Uterine smooth muscle cell (primary cell): Measurements from ENCODE around the gene VGLL3. TPM values are rescaled to one million over a fixed set of nuclear protein-coding genes. Genes with fewer than 3 reads are reported as not detected.

Source experiments
- total RNA-seq: library from RNA; depleted of rRNA; stranded (reverse); fragments of >200 nt; gene quantifications from 2 replicates; pipeline ENCODE4 v1.2.3, GENCODE V29; 2014

Gene VGLL3, protein sequence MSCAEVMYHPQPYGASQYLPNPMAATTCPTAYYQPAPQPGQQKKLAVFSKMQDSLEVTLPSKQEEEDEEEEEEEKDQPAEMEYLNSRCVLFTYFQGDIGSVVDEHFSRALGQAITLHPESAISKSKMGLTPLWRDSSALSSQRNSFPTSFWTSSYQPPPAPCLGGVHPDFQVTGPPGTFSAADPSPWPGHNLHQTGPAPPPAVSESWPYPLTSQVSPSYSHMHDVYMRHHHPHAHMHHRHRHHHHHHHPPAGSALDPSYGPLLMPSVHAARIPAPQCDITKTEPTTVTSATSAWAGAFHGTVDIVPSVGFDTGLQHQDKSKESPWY
- 11.2 and 25.5 TPM in 2 replicates for total RNA-seq

DNA sequence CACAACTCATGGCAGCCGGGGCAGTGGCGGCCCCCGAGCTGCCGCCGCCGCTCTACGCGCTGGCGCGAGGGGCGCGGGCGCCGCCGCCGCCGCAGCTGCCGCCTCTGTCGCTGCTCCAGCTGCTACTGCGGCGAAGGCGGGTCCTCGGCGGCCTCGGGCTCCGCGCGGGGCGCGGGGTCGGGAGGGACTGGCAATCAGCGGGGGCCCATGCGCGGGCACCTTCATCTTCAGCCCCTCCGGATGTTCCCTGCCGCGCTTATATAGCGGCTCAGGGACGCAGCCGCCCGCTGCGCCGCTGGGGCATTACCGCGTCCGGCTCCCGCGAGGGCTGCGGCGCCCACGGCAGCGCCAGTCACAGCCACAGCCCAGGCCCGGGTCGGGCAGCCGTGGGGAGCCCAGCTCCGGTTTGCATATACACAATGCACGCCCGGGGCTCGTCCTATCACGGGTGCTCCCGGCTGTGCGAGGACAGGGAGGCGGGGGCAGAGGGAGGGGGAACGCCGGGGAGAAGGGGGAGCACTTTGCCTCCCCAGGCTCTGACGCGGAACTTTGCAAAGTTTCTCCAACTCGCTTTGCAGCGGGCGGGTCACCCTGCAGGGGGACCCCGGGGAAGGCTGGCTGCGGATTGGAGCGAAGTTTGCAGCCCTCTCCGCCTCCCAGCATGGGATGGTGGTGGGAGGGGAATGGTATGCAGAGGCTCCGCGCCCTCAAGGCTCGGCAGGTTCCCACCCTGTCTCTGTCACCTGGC lies at the start of gene VGLL3:
Gene VGLL3, minus strand, starts transcription at position 416 of the 748 bp plus-strand sequence. Its CDS starts 406 bp downstream, at position 10.

Other genes with a start within 250 kb of the VGLL3 start
- 41.2 and 44.7 TPM in 2 replicates for gene CHMP2B, start 236.2 kb upstream of the VGLL3 start, total RNA-seq